ENCODE measurements around the gene NUDT22. TPM values are rescaled to one million over a fixed set of nuclear protein-coding genes. Genes with fewer than 3 reads are reported as not detected.

NUDT22 gene
- total RNA-seq, 1 donor, result 56.5 TPM

- H3K9me3 ChIP-seq (ENCODE audit: low read depth, low read length), result no peaks in the 10 kb centered on the region
- H2AFZ ChIP-seq (ENCODE audit: low read length), result peak overlapping the region; percentile 56
- peaks cover 19% of the 10 kb centered on the region for H3K36me3 ChIP-seq (ENCODE audit: insufficient read depth, low read length)
- H3K79me2 ChIP-seq (ENCODE audit: insufficient read depth, low read length), result no peaks in the 10 kb centered on the region
- peak; percentile 97 for DNase-seq (ENCODE audit: insufficient read length, low spot score, missing footprints)
- no peaks in the 10 kb centered on the region for H3K27me3 ChIP-seq (ENCODE audit: insufficient read depth, low read length)
- H3K27ac ChIP-seq (ENCODE audit: low read depth, low read length), result peak overlapping the region; percentile 94
- H4K20me1 ChIP-seq (ENCODE audit: insufficient read depth, low read length), result no peaks in the 10 kb centered on the region
- H3K4me3 ChIP-seq (ENCODE audit: insufficient read depth, low read length), result peak overlapping the region; percentile 74
- H3K4me2 ChIP-seq (ENCODE audit: insufficient read depth, low read length), result peak overlapping the region; percentile 96
- TF ChIP-seq CTCF (IDR thresholded peaks at IDR 0.05; ENCODE audit: extremely low read depth, low read depth, low read length), result no peak
- H3K4me1 ChIP-seq (ENCODE audit: insufficient read depth, low read length), result peaks cover 27% of the 10 kb centered on the region
Measured at GRCh38 chr11:64269540-64270220, 43.6 kb downstream of the NUDT22 start.

GRCh38 chr11:64275031-64275800 is 49.1 kb downstream of the NUDT22 start:
- Histone ChIP-seq H3K27me3 (ENCODE audit: insufficient read depth, low read length) (no peaks in the 10 kb centered on the region), H4K20me1 (ENCODE audit: insufficient read depth, low read length) (no peaks in the 10 kb centered on the region), H3K27ac (ENCODE audit: low read depth, low read length) (no peak overlapping the region), H2AFZ (ENCODE audit: low read length) (no peak overlapping the region), H3K4me1 (ENCODE audit: insufficient read depth, low read length) (peaks cover 14% of the 10 kb centered on the region), H3K4me2 (ENCODE audit: insufficient read depth, low read length) (no peak overlapping the region), H3K79me2 (ENCODE audit: insufficient read depth, low read length) (peaks cover 5% of the 10 kb centered on the region), H3K4me3 (ENCODE audit: insufficient read depth, low read length) (no peak overlapping the region), H3K36me3 (ENCODE audit: insufficient read depth, low read length) (peaks cover 15% of the 10 kb centered on the region), H3K9me3 (ENCODE audit: low read depth, low read length) (no peaks in the 10 kb centered on the region)
- no peak for DNase-seq (ENCODE audit: insufficient read length, low spot score, missing footprints)
- no peak for TF ChIP-seq CTCF (IDR thresholded peaks at IDR 0.05; ENCODE audit: extremely low read depth, low read depth, low read length)

- Histone ChIP-seq H3K27me3 (ENCODE audit: insufficient read depth, low read length) (no peaks in the 10 kb centered on the region), H3K36me3 (ENCODE audit: insufficient read depth, low read length) (peaks cover 15% of the 10 kb centered on the region), H2AFZ (ENCODE audit: low read length) (no peak overlapping the region), H3K27ac (ENCODE audit: low read depth, low read length) (no peak overlapping the region), H3K9me3 (ENCODE audit: low read depth, low read length) (no peaks in the 10 kb centered on the region), H3K4me1 (ENCODE audit: insufficient read depth, low read length) (peaks cover 10% of the 10 kb centered on the region), H3K79me2 (ENCODE audit: insufficient read depth, low read length) (peaks cover 5% of the 10 kb centered on the region), H3K4me3 (ENCODE audit: insufficient read depth, low read length) (no peak overlapping the region), H4K20me1 (ENCODE audit: insufficient read depth, low read length) (no peaks in the 10 kb centered on the region), H3K4me2 (ENCODE audit: insufficient read depth, low read length) (no peak overlapping the region)
- DNase-seq (ENCODE audit: insufficient read length, low spot score, missing footprints), result no peak
- TF ChIP-seq CTCF (IDR thresholded peaks at IDR 0.05; ENCODE audit: extremely low read depth, low read depth, low read length), result no peak
Measured at GRCh38 chr11:64275841-64276240, 49.8 kb downstream of the NUDT22 start.
